Measurements from ENCODE around the gene TRIM2. TPM values are rescaled to one million over a fixed set of nuclear protein-coding genes. Genes with fewer than 3 reads are reported as not detected.

Gene TRIM2
- total RNA-seq, 1 experiment from 2014 or later = 41.4 TPM

GRCh38 chr4:153228512-153229140, 24.4 kb downstream of the TRIM2 start (continued):
- TF ChIP-seq, protein P1, sequence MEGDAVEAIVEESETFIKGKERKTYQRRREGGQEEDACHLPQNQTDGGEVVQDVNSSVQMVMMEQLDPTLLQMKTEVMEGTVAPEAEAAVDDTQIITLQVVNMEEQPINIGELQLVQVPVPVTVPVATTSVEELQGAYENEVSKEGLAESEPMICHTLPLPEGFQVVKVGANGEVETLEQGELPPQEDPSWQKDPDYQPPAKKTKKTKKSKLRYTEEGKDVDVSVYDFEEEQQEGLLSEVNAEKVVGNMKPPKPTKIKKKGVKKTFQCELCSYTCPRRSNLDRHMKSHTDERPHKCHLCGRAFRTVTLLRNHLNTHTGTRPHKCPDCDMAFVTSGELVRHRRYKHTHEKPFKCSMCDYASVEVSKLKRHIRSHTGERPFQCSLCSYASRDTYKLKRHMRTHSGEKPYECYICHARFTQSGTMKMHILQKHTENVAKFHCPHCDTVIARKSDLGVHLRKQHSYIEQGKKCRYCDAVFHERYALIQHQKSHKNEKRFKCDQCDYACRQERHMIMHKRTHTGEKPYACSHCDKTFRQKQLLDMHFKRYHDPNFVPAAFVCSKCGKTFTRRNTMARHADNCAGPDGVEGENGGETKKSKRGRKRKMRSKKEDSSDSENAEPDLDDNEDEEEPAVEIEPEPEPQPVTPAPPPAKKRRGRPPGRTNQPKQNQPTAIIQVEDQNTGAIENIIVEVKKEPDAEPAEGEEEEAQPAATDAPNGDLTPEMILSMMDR (IDR thresholded peaks at IDR 0.05 in 2 of 3, conservative IDR thresholded peaks at IDR 0.05 in 1 of 3; ENCODE audit: borderline replicate concordance in 1 of 3, insufficient read depth in 1 of 3, low read depth in 2 of 3, low read length in 2 of 3) = no peak
- TF ChIP-seq POLR2A (IDR thresholded peaks at IDR 0.05; ENCODE audit: borderline replicate concordance, extremely low read depth, insufficient read depth, insufficient read length) = no peak
- TF ChIP-seq EZH2 (IDR thresholded peaks at IDR 0.05) = no peak
- no peak for TF ChIP-seq ZFX (IDR thresholded peaks at IDR 0.05)
- TF ChIP-seq RAD21 (IDR thresholded peaks at IDR 0.05; ENCODE audit: low read depth) = no peak
- TF ChIP-seq FOSL1 (IDR thresholded peaks at IDR 0.05; ENCODE audit: low read depth) = no peak

- Histone ChIP-seq H2AFZ (ENCODE audit: low read depth, low read length, poor library complexity, severe bottlenecking) (no peak overlapping the region), H3K9ac (ENCODE audit: low read length) (no peak overlapping the region), H3K4me3 (replicated peaks in 1 of 2; ENCODE audit: low read depth in 1 of 2, low read length in 2 of 2) (no peak overlapping the region), H3K27ac (ENCODE audit: low read depth, low read length) (no peak overlapping the region), H3K4me1 (ENCODE audit: control insufficient read depth in 1 of 2, insufficient read depth in 2 of 2, low read length in 2 of 2) (peaks cover 26 to 37% of the 10 kb centered on the region in 2 experiments), H3K79me2 (ENCODE audit: insufficient read depth, low read length) (no peaks in the 10 kb centered on the region), H3K36me3 (ENCODE audit: control insufficient read depth in 1 of 2, insufficient read depth in 2 of 2, low read length in 2 of 2) (no peaks in the 10 kb centered on the region), H3K9me2 (ENCODE audit: insufficient read depth) (no peaks in the 10 kb centered on the region), H4K20me1 (ENCODE audit: insufficient read depth) (no peaks in the 10 kb centered on the region), H3K9me3 (ENCODE audit: control insufficient read depth in 1 of 2, insufficient read depth in 1 of 2, low read depth in 1 of 2, low read length in 2 of 2) (no peaks in the 10 kb centered on the region), H3K4me2 (ENCODE audit: low read length) (no peak overlapping the region), H3K27me3 (ENCODE audit: insufficient read depth, low read length) (no peaks in the 10 kb centered on the region)
- TF ChIP-seq EGR1 (IDR thresholded peaks at IDR 0.05; ENCODE audit: low read depth) = no peak
- TF ChIP-seq REST (IDR thresholded peaks at IDR 0.05; ENCODE audit: low read depth) = no peak
- TF ChIP-seq, protein P2, sequence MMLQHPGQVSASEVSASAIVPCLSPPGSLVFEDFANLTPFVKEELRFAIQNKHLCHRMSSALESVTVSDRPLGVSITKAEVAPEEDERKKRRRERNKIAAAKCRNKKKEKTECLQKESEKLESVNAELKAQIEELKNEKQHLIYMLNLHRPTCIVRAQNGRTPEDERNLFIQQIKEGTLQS (IDR thresholded peaks at IDR 0.05) = no peak
- no peak for TF ChIP-seq ZBTB33 (IDR thresholded peaks at IDR 0.05; ENCODE audit: extremely low read depth, insufficient replicate concordance, low read length)
- no peak for TF ChIP-seq RAD21 (IDR thresholded peaks at IDR 0.05; ENCODE audit: low read depth)
- no peak for TF ChIP-seq ELF1 (IDR thresholded peaks at IDR 0.05; ENCODE audit: borderline replicate concordance, low read depth)
- no peak for TF ChIP-seq SRF (IDR thresholded peaks at IDR 0.05; ENCODE audit: low read depth)
- TF ChIP-seq, protein P3, sequence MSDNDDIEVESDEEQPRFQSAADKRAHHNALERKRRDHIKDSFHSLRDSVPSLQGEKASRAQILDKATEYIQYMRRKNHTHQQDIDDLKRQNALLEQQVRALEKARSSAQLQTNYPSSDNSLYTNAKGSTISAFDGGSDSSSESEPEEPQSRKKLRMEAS (IDR thresholded peaks at IDR 0.05) = no peak
- no peak for TF ChIP-seq FOSL1 (IDR thresholded peaks at IDR 0.05; ENCODE audit: low read depth)
- TF ChIP-seq ZNF274 (IDR thresholded peaks at IDR 0.05; ENCODE audit: low read depth, low read length) = no peak
- BruUV-seq (replicated peaks) = no TSS peak
- DNase-seq (ENCODE audit: low read depth, low spot score) = no peak
- intact Hi-C loops (cut with micrococcal nuclease) = no loop called here
- ChIA-PET POLR2A (no interaction called here), CTCF (no interaction called here), RAD21 (ENCODE audit: low non-redundant PET in 1 of 2, low total read pairs in 2 of 2, uncharacterized antibody in 2 of 2, unreplicated experiment in 2 of 2) (no interaction called here)
- no peak for ATAC-seq
Observed at GRCh38 chr4:153229545-153229944, 25.3 kb downstream of the TRIM2 start.

Measured in HCT116 (cell line).